Kidney epithelial cell (primary cell): ENCODE results near the gene IZUMO4. TPM values are rescaled to one million over a fixed set of nuclear protein-coding genes. Genes with fewer than 3 reads are reported as not detected.

Experiments
- DNase-seq: peaks from one replicate; pipeline ENCODE4 v3.0.0-alpha.2; 2010; ENCODE audit warnings: low read depth
- H3K27me3 ChIP-seq: 2 replicates; pipeline ENCODE4 v1.6.0; 2011; ENCODE audit warnings: low read length; ENCODE audit not compliant: control insufficient read depth, insufficient read depth
- H3K36me3 ChIP-seq: 2 replicates; pipeline ENCODE4 v1.5.1; 2011; ENCODE audit warnings: low read length; ENCODE audit not compliant: control insufficient read depth, insufficient read depth
- H3K4me3 ChIP-seq: 2 replicates; pipeline ENCODE4 v1.5.1; 2011; ENCODE audit warnings: low read depth, mild to moderate bottlenecking, control low read depth, low read length
- total RNA-seq: library from RNA; depleted of rRNA; stranded (reverse); fragments of >200 nt; gene quantifications from 2 replicates; pipeline ENCODE4 v1.2.3, GENCODE V29; 2015
- TF ChIP-seq, protein P1 (sequence below): IDR thresholded peaks from 2 replicates; pipeline ENCODE4 v1.5.1; 2011; ENCODE audit warnings: mild to moderate bottlenecking, moderate library complexity, low read length, control low read depth, inconsistent platforms; ENCODE audit not compliant: insufficient read depth, poor library complexity, severe bottlenecking

IZUMO4 gene
- total RNA-seq, 1 donor from 2014 or later, result 3.8 TPM

DNA sequence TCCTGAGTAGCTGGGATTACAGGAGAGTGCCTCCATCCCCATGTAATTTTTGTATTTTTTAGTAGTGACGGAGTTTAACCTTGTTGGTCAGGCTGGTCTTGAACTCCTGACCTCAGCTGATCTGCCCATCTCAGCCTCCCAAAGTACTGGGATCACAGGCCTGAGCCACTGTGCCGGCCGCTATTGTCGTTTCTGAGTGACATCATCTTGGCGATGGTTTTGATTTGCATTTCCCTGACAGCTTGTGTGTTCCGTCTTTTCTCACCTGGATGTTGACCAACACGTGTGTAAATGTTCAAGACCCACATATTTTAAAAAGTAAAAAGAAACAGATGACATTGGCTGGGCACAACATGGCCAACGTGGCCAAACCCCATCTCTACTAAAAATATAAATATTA lies 32.9 kb upstream of the IZUMO4 start:
- no peaks in the 10 kb centered on the region for H3K36me3 ChIP-seq
- no peaks in the 10 kb centered on the region for H3K27me3 ChIP-seq
- H3K4me3 ChIP-seq, result no peak overlapping the region
- DNase-seq, result no peak
- TF ChIP-seq, protein P1, sequence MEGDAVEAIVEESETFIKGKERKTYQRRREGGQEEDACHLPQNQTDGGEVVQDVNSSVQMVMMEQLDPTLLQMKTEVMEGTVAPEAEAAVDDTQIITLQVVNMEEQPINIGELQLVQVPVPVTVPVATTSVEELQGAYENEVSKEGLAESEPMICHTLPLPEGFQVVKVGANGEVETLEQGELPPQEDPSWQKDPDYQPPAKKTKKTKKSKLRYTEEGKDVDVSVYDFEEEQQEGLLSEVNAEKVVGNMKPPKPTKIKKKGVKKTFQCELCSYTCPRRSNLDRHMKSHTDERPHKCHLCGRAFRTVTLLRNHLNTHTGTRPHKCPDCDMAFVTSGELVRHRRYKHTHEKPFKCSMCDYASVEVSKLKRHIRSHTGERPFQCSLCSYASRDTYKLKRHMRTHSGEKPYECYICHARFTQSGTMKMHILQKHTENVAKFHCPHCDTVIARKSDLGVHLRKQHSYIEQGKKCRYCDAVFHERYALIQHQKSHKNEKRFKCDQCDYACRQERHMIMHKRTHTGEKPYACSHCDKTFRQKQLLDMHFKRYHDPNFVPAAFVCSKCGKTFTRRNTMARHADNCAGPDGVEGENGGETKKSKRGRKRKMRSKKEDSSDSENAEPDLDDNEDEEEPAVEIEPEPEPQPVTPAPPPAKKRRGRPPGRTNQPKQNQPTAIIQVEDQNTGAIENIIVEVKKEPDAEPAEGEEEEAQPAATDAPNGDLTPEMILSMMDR, result no peak

DNA sequence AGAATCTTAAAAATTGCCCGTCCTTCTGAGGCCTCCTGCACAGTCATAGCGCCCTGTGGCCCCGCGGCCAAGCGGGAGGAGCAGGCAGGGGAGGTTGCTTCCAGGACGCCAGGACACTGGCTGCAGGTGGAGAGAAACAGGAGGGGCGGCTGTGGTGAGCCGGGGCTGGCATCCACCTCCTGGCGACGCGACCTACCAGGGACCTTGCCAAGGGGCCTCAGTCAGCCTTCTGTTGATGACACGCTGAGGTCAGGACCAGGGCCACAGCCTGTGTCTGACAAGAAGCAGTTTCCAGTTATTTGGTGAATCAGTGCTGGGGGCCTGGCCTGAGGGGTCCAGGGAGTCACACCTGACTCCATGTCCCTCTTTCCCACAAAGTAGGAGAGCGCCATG lies 32.3 kb upstream of the IZUMO4 start:
- no peak for DNase-seq
- no peaks in the 10 kb centered on the region for H3K36me3 ChIP-seq
- H3K27me3 ChIP-seq, result no peaks in the 10 kb centered on the region
- no peak overlapping the region for H3K4me3 ChIP-seq
- TF ChIP-seq, protein P1, result no peak

DNA sequence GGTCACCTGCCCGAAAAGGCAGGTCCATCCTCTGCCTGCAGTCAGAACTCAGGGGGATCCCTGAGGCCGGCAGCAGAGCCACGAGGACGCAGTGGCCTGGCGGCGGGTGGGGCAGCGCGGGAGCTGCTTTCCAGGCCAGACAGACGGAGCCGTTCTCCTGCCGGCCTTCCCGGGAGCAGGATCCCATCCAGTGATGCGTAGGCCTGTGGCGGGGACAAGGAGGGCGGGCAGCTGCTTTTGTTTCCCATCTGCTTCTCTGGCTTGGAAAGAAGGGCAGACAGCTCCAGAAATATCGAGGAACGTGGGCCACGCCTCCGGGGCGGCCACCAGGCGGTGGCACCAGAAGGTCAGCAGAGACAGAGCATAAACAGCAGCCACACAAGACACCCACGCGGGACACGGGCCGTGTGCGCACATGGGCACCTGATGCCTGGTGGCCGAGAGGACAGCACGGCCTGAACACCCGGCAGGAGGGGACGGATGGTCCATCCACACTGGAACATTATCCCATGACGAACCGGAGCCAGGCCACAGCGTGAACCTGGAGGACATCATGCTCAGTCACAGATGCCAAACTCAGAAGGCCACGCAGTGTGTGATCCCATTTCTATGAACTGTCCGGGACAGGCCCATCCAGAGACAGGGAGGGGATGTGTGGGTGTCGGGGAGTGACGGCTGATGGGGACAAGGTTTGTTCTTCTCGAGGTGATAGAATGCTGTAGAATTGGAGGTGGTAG lies 31.8 kb upstream of the IZUMO4 start:
- no peak for DNase-seq
- no peak overlapping the region for H3K4me3 ChIP-seq
- no peaks in the 10 kb centered on the region for H3K36me3 ChIP-seq
- no peaks in the 10 kb centered on the region for H3K27me3 ChIP-seq
- TF ChIP-seq, protein P1, result no peak

DNA sequence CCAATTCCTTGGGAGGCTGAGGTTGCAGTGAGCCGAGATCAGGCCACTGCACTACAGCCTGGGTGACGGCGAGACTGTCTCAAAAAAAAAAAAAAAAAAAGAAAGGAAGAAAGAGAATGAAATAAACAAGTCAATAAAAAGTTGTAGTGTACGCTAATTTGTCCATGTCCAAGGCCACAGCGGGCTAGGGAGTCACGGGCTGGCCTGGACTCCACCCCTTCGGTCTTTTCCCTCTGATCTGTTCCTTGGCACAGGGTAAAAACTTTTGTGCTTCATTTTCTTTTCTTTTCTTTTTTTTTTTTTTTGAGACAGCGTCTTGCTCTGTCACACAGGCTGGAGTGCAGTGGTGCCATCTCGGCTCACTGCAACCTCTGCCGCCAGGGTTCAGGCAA lies 26.3 kb upstream of the IZUMO4 start:
- DNase-seq, result no peak
- TF ChIP-seq, protein P1, result no peak
- H3K36me3 ChIP-seq, result no peaks in the 10 kb centered on the region
- H3K4me3 ChIP-seq, result no peak overlapping the region
- H3K27me3 ChIP-seq, result no peaks in the 10 kb centered on the region

DNA sequence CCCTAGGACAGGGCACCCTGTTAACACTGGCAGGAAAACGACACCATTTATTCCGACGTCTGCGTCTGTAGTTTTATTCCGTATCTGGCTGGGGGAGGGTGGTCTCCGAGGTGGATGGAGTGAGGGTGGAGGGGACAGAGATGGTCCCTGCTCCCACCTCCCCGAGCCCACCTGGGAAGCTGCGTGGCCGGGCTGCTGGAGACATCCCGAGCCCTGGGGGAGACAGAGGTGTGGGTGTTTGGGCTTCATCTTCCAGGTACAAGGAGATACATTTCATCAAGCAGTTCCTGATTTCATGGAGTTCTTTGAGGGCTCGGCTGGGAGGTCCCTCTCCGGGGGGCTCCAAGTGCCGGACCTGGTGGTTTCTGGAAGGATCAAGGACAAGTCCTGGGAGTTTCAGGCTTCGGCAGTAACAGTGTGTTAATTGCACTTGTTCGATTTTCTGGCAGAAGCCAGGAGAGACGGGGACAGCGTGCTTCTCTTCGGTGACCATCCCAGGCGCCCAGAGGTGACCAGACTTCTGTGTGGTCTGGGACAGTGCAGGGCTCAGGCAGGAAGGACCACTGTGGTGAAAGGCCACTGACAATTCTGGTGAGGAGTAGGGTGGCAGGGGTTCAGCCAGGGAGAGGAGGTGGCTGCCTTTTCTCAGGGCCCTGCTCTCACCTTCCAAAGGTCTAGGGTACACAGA lies 25.6 kb upstream of the IZUMO4 start:
- Histone ChIP-seq H3K27me3 (no peaks in the 10 kb centered on the region), H3K36me3 (no peaks in the 10 kb centered on the region), H3K4me3 (no peak overlapping the region)
- TF ChIP-seq, protein P1, result no peak
- DNase-seq, result no peak
